Epithelial cell of proximal tubule (primary cell): ENCODE results near the gene CGNL1. TPM values are rescaled to one million over a fixed set of nuclear protein-coding genes. Genes with fewer than 3 reads are reported as not detected.

Experiments
- DNase-seq: peaks from one replicate; pipeline ENCODE4 v3.0.0-alpha.2; 2011; ENCODE audit warnings: low read depth
- H3K4me3 ChIP-seq: 2 replicates; pipeline ENCODE4 v1.5.1; 2011; ENCODE audit warnings: low read depth, mild to moderate bottlenecking, low read length
- CTCF ChIP-seq: conservative IDR thresholded peaks from 2 replicates; pipeline ENCODE4 v1.5.1; 2012; ENCODE audit warnings: low read depth, mild to moderate bottlenecking, low read length
- total RNA-seq: library from RNA; depleted of rRNA; stranded (reverse); fragments of >200 nt; gene quantifications from 2 replicates; pipeline ENCODE4 v1.2.3, GENCODE V29; 2015

CGNL1 gene
- total RNA-seq, 1 donor from 2014 or later = 3.2 TPM

- no peak for TF ChIP-seq CTCF
- no peak for DNase-seq
- no peak overlapping the region for H3K4me3 ChIP-seq
These were observed 189.0 kb downstream of the CGNL1 start for GRCh38 chr15:57565311-57565710.

GRCh38 chr15:57566834-57567233 lies 190.5 kb downstream of the CGNL1 start:
- no peak overlapping the region for H3K4me3 ChIP-seq
- no peak for TF ChIP-seq CTCF
- no peak for DNase-seq

- DNase-seq = no peak
- no peak overlapping the region for H3K4me3 ChIP-seq
- TF ChIP-seq CTCF = no peak
These were observed 191.6 kb downstream of the CGNL1 start for GRCh38 chr15:57567891-57568290.

- no peak for TF ChIP-seq CTCF
- H3K4me3 ChIP-seq = no peak overlapping the region
- DNase-seq = no peak
These were observed 192.0 kb downstream of the CGNL1 start for GRCh38 chr15:57568299-57568698.

- no peak for DNase-seq
- no peak overlapping the region for H3K4me3 ChIP-seq
- TF ChIP-seq CTCF = no peak
These were observed 194.0 kb downstream of the CGNL1 start for GRCh38 chr15:57570340-57570739.

GRCh38 chr15:57570994-57571393 lies 194.7 kb downstream of the CGNL1 start:
- H3K4me3 ChIP-seq = no peak overlapping the region
- DNase-seq = no peak
- no peak for TF ChIP-seq CTCF

- no peak for TF ChIP-seq CTCF
- DNase-seq = no peak
- H3K4me3 ChIP-seq = no peak overlapping the region
These were observed 195.4 kb downstream of the CGNL1 start for GRCh38 chr15:57571725-57572124.
